Keratinocyte (primary cell): ENCODE results near the gene FAM184B.

Experiments
- CTCF ChIP-seq, 3 experiments: IDR thresholded peaks in 1 of 3; conservative IDR thresholded peaks in 1 of 3; optimal IDR thresholded peaks in 1 of 3; 2 replicates in 2 of 3; 3 replicates in 1 of 3; pipeline versions ENCODE3 to v1.5.1; 2011; ENCODE audit warnings: low read length in 3 of 3, mild to moderate bottlenecking in 3 of 3, moderate library complexity in 2 of 3, control low read depth in 1 of 3, inconsistent platforms in 1 of 3; ENCODE audit not compliant: insufficient read depth in 2 of 3; ENCODE audit errors: extremely low read depth in 1 of 3
- EZH2 ChIP-seq: IDR thresholded peaks from one replicate; pipeline ENCODE4 v1.6.1; 2012; ENCODE audit warnings: inconsistent platforms, mild to moderate bottlenecking, low read length, moderate library complexity

GRCh38 chr4:17717301-17717700, 64.1 kb downstream of the FAM184B start:
- no peak for TF ChIP-seq CTCF (optimal IDR thresholded peaks at IDR 0.05 in 1 of 3, IDR thresholded peaks at IDR 0.05 in 1 of 3, conservative IDR thresholded peaks at IDR 0.05 in 1 of 3; ENCODE audit: extremely low read depth in 1 of 3, insufficient read depth in 2 of 3, low read length in 3 of 3)
- no peak for TF ChIP-seq EZH2
